Activated CD8-positive, alpha-beta T cell treated with anti-CD3 and anti-CD28 coated beads for 36 hours (primary cell): ENCODE data around the gene MLC1. TPM values are rescaled to one million over a fixed set of nuclear protein-coding genes. Genes with fewer than 3 reads are reported as not detected.

ENCODE experiments used
- ATAC-seq: fragments of 200-7000 bp; cut with Tn5 transposase; one replicate; pipeline ENCODE4 v1.10.0; 2021; ENCODE audit warnings: mild to moderate bottlenecking, moderate library complexity
- CTCF ChIA-PET: fragments of 350-600 bp; sonication (Branson Sonifier 250); formaldehyde crosslinking; loops from one replicate; lab custom pipeline; 2021; ENCODE audit warnings: antibody characterized with exemption; lab: Charles Lee
- POLR2A ChIA-PET: fragments of 350-600 bp; sonication (Branson Sonifier 250); formaldehyde crosslinking; loops from one replicate; lab custom pipeline; 2021; ENCODE audit warnings: antibody characterized with exemption; lab: Charles Lee
- DNase-seq: peaks from one replicate; pipeline ENCODE4 v3.0.0-alpha.2; 2020
- H3K27ac Mint-ChIP-seq: one replicate; pipeline ENCODE4 v1.8.0; 2021; ENCODE audit warnings: mild to moderate bottlenecking, mixed read lengths
- H3K27me3 Mint-ChIP-seq: one replicate; pipeline ENCODE4 v1.8.0; 2021; ENCODE audit warnings: mixed read lengths
- H3K36me3 Mint-ChIP-seq: one replicate; pipeline ENCODE4 v1.8.0; 2021; ENCODE audit warnings: low read depth, mixed read lengths
- H3K4me1 Mint-ChIP-seq: one replicate; pipeline ENCODE4 v1.8.0; 2021; ENCODE audit warnings: low read depth, mixed read lengths
- H3K4me3 Mint-ChIP-seq: one replicate; pipeline ENCODE4 v1.8.0; 2021; ENCODE audit warnings: mild to moderate bottlenecking, moderate library complexity, mixed read lengths
- H3K9me3 Mint-ChIP-seq: one replicate; pipeline ENCODE4 v1.8.0; 2021; ENCODE audit warnings: mixed read lengths
- intact Hi-C: fragments of 100-400 bp; cut with micrococcal nuclease; formaldehyde crosslinking; loops from one replicate; pipeline ENCODE4 v1.10.0; 2022
- total RNA-seq, 2 experiments: library from RNA; stranded (reverse); gene quantifications; one replicate each; pipeline ENCODE4 v1.2.3, GENCODE V29; 2021
- TF ChIP-seq, protein P1 (sequence below): fragments of 200-600 bp; IDR thresholded peaks from one replicate; pipeline ENCODE4 v1.8.0; 2022; ENCODE audit warnings: antibody characterized with exemption, mild to moderate bottlenecking

The MLC1 gene
- total RNA-seq, 2 experiments from 2014 or later = 1.3 to 1.5 TPM

DNA sequence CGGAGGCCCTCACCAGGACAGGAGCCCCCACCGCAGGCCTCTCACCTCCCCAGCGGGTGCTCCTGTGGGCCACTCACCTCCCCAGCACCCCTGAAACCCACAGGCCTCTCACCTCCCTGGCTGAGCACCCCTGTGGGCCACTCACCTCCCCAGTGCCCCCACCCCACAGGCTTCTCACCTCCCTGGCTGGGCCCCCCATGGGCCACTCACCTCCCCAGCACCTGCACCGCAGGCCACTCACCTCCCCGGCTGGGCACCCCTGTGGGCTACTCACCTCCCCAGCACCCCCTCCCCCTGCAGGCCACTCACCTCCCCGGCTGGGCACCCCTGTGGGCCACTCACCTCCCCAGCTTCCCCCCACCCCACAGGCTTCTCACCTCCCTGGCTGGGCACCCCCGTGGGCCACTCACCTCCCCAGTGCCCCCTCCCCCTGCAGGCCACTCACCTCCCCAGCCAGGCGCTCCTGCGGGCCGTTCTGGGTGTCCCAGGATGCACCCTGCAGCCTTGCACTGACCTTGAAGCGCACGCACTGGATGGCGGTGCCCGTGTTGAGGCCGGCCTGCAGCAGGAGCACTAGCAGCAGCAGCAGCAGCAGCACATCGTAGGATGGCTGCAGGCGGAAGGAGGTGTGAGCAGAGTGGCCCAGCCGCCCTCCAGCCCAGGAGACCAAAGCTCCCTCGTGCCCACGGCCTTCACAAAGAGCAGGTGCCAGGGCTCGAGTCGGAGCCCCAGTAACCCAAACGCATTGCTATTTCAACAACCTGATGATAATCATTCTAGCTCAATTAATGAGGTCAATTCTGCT, 21.4 kb downstream of the MLC1 start:
- ATAC-seq = no peak

DNA sequence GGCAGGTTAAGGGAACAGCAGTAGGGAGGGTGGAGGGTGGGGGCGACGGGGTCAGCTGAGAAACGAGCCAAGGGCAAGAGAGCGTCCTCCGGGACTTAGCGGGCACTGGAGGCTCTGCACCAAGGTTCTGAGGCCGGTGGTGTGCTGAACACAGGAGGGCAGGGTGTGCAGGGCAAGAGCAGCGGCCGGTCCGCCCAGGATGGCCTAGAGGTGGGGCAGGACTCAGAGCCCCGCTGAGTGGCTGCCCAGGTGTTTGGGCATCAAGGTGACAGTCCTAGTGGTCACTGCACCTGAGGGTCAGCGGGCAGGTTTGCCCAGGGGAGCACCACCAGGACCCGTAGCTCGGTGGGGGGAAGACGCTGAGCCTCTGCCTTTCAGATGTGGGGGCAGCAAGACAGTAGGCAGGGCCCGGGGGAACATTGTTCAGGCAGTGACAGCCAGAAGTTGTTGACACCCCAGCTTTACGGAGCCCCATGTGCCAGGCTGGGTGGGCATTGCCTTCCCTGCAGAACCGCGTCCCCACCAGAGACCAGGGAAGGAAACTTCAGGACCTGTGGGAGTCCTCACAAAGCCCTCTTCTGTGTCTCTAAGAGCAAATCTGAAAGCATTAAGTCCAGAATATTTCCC, 22.6 kb downstream of the MLC1 start:
- Mint-ChIP-seq H3K4me1 (no peaks in the 10 kb centered on the region), H3K4me3 (no peak overlapping the region), H3K27ac (no peak overlapping the region), H3K27me3 (peaks cover 12% of the 10 kb centered on the region), H3K36me3 (no peaks in the 10 kb centered on the region), H3K9me3 (no peaks in the 10 kb centered on the region)
- POLR2A ChIA-PET = no interaction called here
- ATAC-seq = no peak
- intact Hi-C loops = no loop called here
- DNase-seq = no peak
- TF ChIP-seq, protein P1, sequence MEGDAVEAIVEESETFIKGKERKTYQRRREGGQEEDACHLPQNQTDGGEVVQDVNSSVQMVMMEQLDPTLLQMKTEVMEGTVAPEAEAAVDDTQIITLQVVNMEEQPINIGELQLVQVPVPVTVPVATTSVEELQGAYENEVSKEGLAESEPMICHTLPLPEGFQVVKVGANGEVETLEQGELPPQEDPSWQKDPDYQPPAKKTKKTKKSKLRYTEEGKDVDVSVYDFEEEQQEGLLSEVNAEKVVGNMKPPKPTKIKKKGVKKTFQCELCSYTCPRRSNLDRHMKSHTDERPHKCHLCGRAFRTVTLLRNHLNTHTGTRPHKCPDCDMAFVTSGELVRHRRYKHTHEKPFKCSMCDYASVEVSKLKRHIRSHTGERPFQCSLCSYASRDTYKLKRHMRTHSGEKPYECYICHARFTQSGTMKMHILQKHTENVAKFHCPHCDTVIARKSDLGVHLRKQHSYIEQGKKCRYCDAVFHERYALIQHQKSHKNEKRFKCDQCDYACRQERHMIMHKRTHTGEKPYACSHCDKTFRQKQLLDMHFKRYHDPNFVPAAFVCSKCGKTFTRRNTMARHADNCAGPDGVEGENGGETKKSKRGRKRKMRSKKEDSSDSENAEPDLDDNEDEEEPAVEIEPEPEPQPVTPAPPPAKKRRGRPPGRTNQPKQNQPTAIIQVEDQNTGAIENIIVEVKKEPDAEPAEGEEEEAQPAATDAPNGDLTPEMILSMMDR = no peak
- CTCF ChIA-PET = no interaction called here

More for the DNA sequence above, 21.4 kb downstream of the MLC1 start:
- H3K27me3 Mint-ChIP-seq = peaks cover 10% of the 10 kb centered on the region
- H3K4me3 Mint-ChIP-seq = no peak overlapping the region
- ChIA-PET CTCF (interaction anchor here (0.6 to 1.6 kb wide), 2 partner anchors 29 to 33 kb away, joined by 4 to 5 read pairs; no protein-coding TSS in a partner anchor), POLR2A (no interaction called here)
- H3K27ac Mint-ChIP-seq = no peak overlapping the region
- H3K9me3 Mint-ChIP-seq = no peaks in the 10 kb centered on the region
- DNase-seq = no peak
- intact Hi-C loops = no loop called here
- no peaks in the 10 kb centered on the region for H3K4me1 Mint-ChIP-seq
- TF ChIP-seq, protein P1 = no peak
- no peaks in the 10 kb centered on the region for H3K36me3 Mint-ChIP-seq

DNA sequence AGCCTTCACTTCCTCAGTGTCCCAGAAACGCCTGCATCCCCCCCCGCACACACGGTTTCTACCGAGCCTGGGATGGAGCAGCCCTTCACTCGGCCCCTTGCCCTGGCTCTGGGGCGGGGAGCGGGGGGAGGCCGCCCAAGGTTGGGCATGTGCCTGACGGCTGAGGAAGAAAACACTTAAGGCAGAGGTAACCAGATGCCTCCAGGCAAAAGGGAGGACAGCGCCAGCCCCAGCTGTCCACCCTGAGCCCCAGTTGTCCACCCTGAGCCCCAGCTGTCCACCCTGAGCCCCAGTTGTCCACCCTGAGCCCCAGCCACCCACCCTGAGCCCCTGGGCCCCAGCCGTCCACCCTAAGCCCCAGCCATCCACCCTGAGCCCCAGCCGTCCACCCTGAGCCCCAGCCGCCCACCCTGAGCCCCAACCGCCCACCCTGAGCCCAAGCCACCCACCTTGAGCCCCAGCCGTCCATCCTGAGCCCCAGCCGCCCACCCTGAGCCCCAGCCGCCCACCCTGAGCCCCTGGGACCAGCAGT, 23.3 kb downstream of the MLC1 start:
- CTCF ChIA-PET = no interaction called here
- POLR2A ChIA-PET = no interaction called here
- Mint-ChIP-seq H3K36me3 (no peaks in the 10 kb centered on the region), H3K9me3 (no peaks in the 10 kb centered on the region), H3K4me3 (no peak overlapping the region), H3K27me3 (peaks cover 16% of the 10 kb centered on the region), H3K4me1 (no peaks in the 10 kb centered on the region), H3K27ac (no peak overlapping the region)
- intact Hi-C loops = no loop called here
- no peak for DNase-seq
- ATAC-seq = no peak
- TF ChIP-seq, protein P1 = no peak

DNA sequence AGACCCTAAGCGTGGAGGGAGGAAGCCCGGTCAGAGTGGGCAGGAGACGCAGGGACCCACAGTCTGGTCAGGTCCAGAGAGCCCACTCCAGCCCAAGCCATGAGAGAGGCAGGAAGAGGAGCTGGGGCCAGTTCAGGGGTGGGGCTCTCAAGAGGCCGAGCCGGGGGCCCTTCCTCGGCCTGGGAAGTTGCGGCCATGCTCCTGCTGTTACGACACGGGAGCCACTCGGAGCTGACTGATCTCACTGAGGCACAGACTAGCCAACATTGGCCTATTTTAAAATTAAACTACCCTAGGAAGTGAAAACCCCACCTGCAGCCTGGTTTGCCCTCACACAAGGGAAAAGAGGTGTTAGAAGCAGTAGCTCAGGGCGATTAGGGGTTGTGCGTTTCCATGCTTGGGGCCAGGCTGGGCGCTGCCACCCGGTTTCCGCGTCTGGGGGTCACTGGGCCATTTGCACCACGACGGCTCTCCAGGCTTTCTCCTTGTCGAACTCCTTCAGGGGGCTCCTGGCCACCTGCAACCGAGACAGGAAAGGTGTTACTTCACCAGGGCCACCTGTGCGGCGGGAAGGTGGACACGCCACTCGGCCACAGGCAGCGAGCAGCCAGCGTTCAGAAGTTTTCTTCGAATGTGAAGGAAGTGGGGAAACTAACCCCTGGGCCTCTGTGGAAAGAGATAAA, 23.9 kb downstream of the MLC1 start:
- Mint-ChIP-seq H3K4me1 (no peaks in the 10 kb centered on the region), H3K27ac (no peak overlapping the region), H3K4me3 (no peak overlapping the region), H3K27me3 (peaks cover 19% of the 10 kb centered on the region), H3K36me3 (no peaks in the 10 kb centered on the region), H3K9me3 (no peaks in the 10 kb centered on the region)
- no peak for ATAC-seq
- POLR2A ChIA-PET = no interaction called here
- CTCF ChIA-PET = no interaction called here
- intact Hi-C loops = no loop called here
- TF ChIP-seq, protein P1 = no peak
- DNase-seq = no peak
